Fibroblast of lung (primary cell): ENCODE data around the gene KIRREL3. TPM values are rescaled to one million over a fixed set of nuclear protein-coding genes. Genes with fewer than 3 reads are reported as not detected.
A peak's percentile ranks its signal among the peaks of the same experiment; 100 is the strongest.

Source experiments
- DNase-seq, 2 donors: peaks; one replicate each; pipeline versions ENCODE4 v3.0.0 to v3.0.0-alpha.2; 2010; ENCODE audit warnings: low read depth in 2 of 2
- H2AFZ ChIP-seq: 2 replicates; pipeline ENCODE4 v1.5.1; 2012; ENCODE audit warnings: low read length, control low read depth, inconsistent platforms
- H3K27ac ChIP-seq: 2 replicates; pipeline ENCODE4 v1.5.1; 2011; ENCODE audit warnings: low read length, control low read depth; ENCODE audit not compliant: insufficient read depth
- H3K27me3 ChIP-seq: 2 replicates; pipeline ENCODE4 v1.5.1; 2011; ENCODE audit warnings: mild to moderate bottlenecking, low read length; ENCODE audit not compliant: control insufficient read depth, insufficient read depth
- H3K36me3 ChIP-seq: 2 replicates; pipeline ENCODE4 v1.5.1; 2011; ENCODE audit warnings: low read length; ENCODE audit not compliant: control insufficient read depth, insufficient read depth
- H3K4me1 ChIP-seq: 2 replicates; pipeline ENCODE4 v1.5.1; 2011; ENCODE audit warnings: low read length; ENCODE audit not compliant: control insufficient read depth, insufficient read depth; ENCODE audit errors: extremely low read depth
- H3K4me2 ChIP-seq: 2 replicates; pipeline ENCODE4 v1.5.1; 2011; ENCODE audit warnings: low read length, control low read depth; ENCODE audit not compliant: insufficient read depth; ENCODE audit errors: extremely low read depth
- H3K4me3 ChIP-seq, 4 experiments: fragments of 200-600 bp in 1 of 4; sonication (generic) in 1 of 4; replicated peaks in 1 of 4; 2 replicates each; pipeline ENCODE4 v1.5.1; 2011 to 2016; ENCODE audit warnings: low read length in 4 of 4, low read depth in 3 of 4, mild to moderate bottlenecking in 3 of 4, control low read depth in 2 of 4, inconsistent platforms in 1 of 4, mixed read lengths in 1 of 4; ENCODE audit not compliant: insufficient read depth in 1 of 4; ENCODE audit errors: control extremely low read depth in 1 of 4
- H3K79me2 ChIP-seq: 2 replicates; pipeline ENCODE4 v1.5.1; 2012; ENCODE audit warnings: mild to moderate bottlenecking, low read length, inconsistent platforms; ENCODE audit not compliant: control insufficient read depth, insufficient read depth
- H3K9ac ChIP-seq: 2 replicates; pipeline ENCODE4 v1.5.1; 2011; ENCODE audit warnings: mild to moderate bottlenecking, low read length, control low read depth; ENCODE audit not compliant: insufficient read depth
- H3K9me3 ChIP-seq: 2 replicates; pipeline ENCODE4 v1.5.1; 2012; ENCODE audit warnings: low read depth, low read length; ENCODE audit not compliant: control insufficient read depth, insufficient read depth
- H4K20me1 ChIP-seq: 2 replicates; pipeline ENCODE4 v1.5.1; 2011; ENCODE audit warnings: low read length; ENCODE audit not compliant: control insufficient read depth, insufficient read depth; ENCODE audit errors: extremely low read depth
- EZH2 ChIP-seq: IDR thresholded peaks from 2 replicates; pipeline ENCODE4 v1.5.1; 2012; ENCODE audit warnings: low read length, control low read depth, mild to moderate bottlenecking; ENCODE audit errors: missing control alignments
- polyA plus RNA-seq, 2 donors: library from polyadenylated mRNA; depleted of rRNA in 1 of 2; stranded (reverse) in 1 of 2; unstranded in 1 of 2; fragments of >200 nt; gene quantifications; 2 replicates each; pipeline ENCODE4 v1.2.1, GENCODE V29; 2011 to 2012; ENCODE audit warnings: missing spikeins in 1 of 2
- total RNA-seq: library from RNA; depleted of rRNA; stranded (reverse); fragments of >200 nt; gene quantifications from 2 replicates; pipeline ENCODE4 v1.2.1, GENCODE V29; 2014
- TF ChIP-seq, protein P1 (sequence below), 2 donors: IDR thresholded peaks in 1 of 2; conservative IDR thresholded peaks in 1 of 2; 1 replicate in 1 of 2; 2 replicates in 1 of 2; pipeline ENCODE4 v1.5.1; 2011 to 2012; ENCODE audit warnings: low read length in 2 of 2, control low read depth in 1 of 2, inconsistent platforms in 1 of 2, low read depth in 1 of 2, mild to moderate bottlenecking in 1 of 2

KIRREL3 gene
- total and polyA plus RNA-seq, 2 donors (not counting 1 experiment from before 2014, with no cell fraction given) = 2.8 to 6.1 TPM

DNA sequence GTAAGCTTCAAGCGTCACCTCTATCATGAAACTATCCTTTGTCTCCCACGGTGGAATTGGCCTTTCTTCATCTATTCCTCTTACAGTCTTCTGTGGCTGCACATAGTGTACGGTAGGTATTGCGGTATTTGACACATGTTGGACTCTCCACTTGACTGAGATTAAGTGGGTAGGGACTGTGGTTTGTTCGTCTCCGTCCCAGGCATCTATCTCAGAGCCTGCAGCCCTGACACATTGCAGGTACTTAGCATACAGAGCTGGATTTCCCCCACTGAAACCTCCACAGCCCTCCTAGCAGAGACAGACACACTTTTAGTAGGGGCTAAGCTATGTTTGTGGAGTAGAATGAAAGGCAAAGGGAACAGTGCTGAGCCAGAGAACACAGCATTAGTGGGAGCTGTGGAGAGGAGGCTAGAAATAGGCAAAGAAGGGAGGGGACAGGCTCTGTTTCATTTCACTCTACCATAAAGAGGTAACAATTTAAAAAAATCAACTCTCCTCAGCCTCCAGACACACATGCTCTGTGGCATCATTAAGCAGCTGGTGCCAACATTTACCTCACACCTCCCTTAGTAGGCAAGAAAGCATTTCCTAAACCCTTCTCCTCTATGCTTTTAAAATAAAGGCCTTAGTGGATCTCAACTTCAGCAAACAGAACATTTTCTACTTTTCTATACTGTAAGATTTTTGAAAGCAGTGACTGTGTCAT lies 277.5 kb downstream of the KIRREL3 start:
- H4K20me1 ChIP-seq = no peaks in the 10 kb centered on the region
- H3K27ac ChIP-seq = no peak overlapping the region
- H3K27me3 ChIP-seq = no peaks in the 10 kb centered on the region
- no peak overlapping the region for H3K9ac ChIP-seq
- H3K4me2 ChIP-seq = no peak overlapping the region
- peaks cover 5% of the 10 kb centered on the region for H3K4me1 ChIP-seq
- no peaks in the 10 kb centered on the region for H3K36me3 ChIP-seq
- no peak for DNase-seq
- H3K79me2 ChIP-seq = no peaks in the 10 kb centered on the region
- no peak for TF ChIP-seq EZH2
- TF ChIP-seq, protein P1, sequence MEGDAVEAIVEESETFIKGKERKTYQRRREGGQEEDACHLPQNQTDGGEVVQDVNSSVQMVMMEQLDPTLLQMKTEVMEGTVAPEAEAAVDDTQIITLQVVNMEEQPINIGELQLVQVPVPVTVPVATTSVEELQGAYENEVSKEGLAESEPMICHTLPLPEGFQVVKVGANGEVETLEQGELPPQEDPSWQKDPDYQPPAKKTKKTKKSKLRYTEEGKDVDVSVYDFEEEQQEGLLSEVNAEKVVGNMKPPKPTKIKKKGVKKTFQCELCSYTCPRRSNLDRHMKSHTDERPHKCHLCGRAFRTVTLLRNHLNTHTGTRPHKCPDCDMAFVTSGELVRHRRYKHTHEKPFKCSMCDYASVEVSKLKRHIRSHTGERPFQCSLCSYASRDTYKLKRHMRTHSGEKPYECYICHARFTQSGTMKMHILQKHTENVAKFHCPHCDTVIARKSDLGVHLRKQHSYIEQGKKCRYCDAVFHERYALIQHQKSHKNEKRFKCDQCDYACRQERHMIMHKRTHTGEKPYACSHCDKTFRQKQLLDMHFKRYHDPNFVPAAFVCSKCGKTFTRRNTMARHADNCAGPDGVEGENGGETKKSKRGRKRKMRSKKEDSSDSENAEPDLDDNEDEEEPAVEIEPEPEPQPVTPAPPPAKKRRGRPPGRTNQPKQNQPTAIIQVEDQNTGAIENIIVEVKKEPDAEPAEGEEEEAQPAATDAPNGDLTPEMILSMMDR (conservative IDR thresholded peaks at IDR 0.05 in 1 of 2, IDR thresholded peaks at IDR 0.05 in 1 of 2; ENCODE audit: low read depth in 1 of 2, low read length in 2 of 2) = no peak
- H2AFZ ChIP-seq = no peak overlapping the region
- no peak overlapping the region for H3K4me3 ChIP-seq
- H3K9me3 ChIP-seq = no peaks in the 10 kb centered on the region

DNA sequence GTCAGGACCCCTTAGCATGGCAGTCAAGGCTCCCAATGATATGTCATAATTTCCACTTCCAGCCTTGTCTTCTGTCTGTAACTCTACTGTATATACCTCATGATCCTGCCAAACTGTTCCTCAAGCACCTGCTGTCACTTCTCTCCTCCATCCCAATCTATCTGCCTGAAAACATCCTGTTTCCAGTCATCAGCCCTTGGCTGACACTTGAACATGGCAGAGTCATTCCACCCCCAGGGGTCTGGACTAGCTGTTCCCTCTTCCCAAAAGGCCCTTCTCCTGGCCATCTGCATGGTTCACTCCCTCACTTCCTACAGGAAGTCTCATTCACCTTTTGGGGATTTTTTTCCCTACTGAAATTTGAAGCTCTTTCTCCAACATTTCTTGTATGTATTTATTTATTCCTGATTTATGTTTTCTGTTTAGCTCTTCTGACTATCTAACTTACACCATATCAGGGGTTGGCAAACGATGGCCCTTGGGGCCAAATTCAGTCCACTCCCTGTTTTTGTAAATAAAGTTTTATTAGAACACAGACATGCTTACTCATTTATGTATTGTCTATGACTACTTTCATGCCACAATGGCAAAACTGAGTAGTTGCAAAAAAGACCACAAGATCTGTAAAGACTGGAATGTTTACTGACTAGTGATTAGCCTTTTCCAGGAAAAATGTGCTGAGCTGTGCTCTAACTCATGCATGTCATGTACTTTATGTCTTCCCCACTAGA lies 278.4 kb downstream of the KIRREL3 start:
- Histone ChIP-seq H3K79me2 (no peaks in the 10 kb centered on the region), H3K4me3 (no peak overlapping the region), H4K20me1 (no peaks in the 10 kb centered on the region), H3K9ac (no peak overlapping the region), H3K27ac (no peak overlapping the region), H2AFZ (no peak overlapping the region), H3K9me3 (no peaks in the 10 kb centered on the region), H3K4me1 (peaks cover 6% of the 10 kb centered on the region), H3K4me2 (no peak overlapping the region), H3K36me3 (no peaks in the 10 kb centered on the region), H3K27me3 (no peaks in the 10 kb centered on the region)
- DNase-seq = peak in 1 of 2 donors; percentile 32
- TF ChIP-seq, protein P1 (conservative IDR thresholded peaks at IDR 0.05 in 1 of 2, IDR thresholded peaks at IDR 0.05 in 1 of 2; ENCODE audit: low read depth in 1 of 2, low read length in 2 of 2) = no peak
- TF ChIP-seq EZH2 = no peak

DNA sequence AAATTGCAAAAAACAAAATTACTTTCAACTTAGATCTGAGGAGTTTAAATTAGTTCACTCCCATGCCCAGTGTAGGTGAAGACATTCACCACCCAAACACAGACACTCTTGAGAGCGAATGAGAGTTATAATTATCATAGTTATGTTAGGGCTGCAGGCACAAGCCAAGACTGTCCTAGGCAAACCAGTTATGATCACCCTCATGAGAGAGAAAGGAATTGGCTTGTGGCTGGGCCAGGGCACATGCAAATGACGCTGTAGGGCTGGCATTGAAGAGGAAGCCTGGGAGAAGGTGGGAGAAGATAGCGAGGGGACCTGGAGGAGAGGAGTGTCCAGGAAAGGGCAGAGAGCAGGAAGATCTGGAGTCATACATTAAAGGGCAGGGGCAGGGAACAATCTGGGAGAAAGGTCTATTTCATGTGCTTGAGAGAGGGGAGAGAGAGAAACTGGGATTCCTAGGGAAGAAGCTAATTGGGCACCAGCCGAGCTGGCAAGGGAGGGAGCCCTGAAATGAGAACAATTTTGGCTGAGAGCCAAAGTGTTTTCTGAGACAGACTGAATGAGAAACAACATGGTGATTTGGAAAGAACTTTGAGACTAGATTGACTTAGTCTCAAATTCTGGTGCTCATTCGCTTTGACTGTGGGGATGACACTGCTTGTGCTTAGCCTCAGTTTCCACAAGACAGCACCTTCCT lies 279.9 kb downstream of the KIRREL3 start:
- peaks cover 8% of the 10 kb centered on the region for H3K4me1 ChIP-seq
- DNase-seq = peak in 1 of 2 donors; percentile 21
- H2AFZ ChIP-seq = no peak overlapping the region
- H3K4me2 ChIP-seq = no peak overlapping the region
- H3K79me2 ChIP-seq = no peaks in the 10 kb centered on the region
- no peaks in the 10 kb centered on the region for H3K9me3 ChIP-seq
- H3K4me3 ChIP-seq = no peak overlapping the region
- H3K36me3 ChIP-seq = no peaks in the 10 kb centered on the region
- no peaks in the 10 kb centered on the region for H3K27me3 ChIP-seq
- no peak overlapping the region for H3K27ac ChIP-seq
- no peak for TF ChIP-seq EZH2
- TF ChIP-seq, protein P1 (conservative IDR thresholded peaks at IDR 0.05 in 1 of 2, IDR thresholded peaks at IDR 0.05 in 1 of 2; ENCODE audit: low read depth in 1 of 2, low read length in 2 of 2) = no peak
- no peak overlapping the region for H3K9ac ChIP-seq
- H4K20me1 ChIP-seq = no peaks in the 10 kb centered on the region
